Muscle of back (tissue), 11 donors: Measurements from ENCODE around the gene AMPH. TPM values are rescaled to one million over a fixed set of nuclear protein-coding genes. Genes with fewer than 3 reads are reported as not detected.
A peak's percentile ranks its signal among the peaks of the same experiment; 100 is the strongest.

Experiments used
- DNase-seq, 3 donors: peaks; one replicate each; pipeline versions ENCODE4 v3.0.0 to v3.0.0-alpha.2; 2013
- polyA plus RNA-seq, 10 donors: library from polyadenylated mRNA; unstranded; fragments of 120-200 nt; gene quantifications; one replicate each; pipeline ENCODE4 v1.2.1, GENCODE V29; 2013; ENCODE audit not compliant: insufficient read length in 10 of 10

Gene AMPH
- polyA plus RNA-seq, 10 donors: 6.0 to 13.7 (median 10.2) TPM

GRCh38 chr7:38546763-38547162 lies 84.4 kb downstream of the AMPH start:
- no peak for DNase-seq

- DNase-seq: no peak
Measured at GRCh38 chr7:38545977-38546376, 85.2 kb downstream of the AMPH start.

- peak in 1 of 3 donors; percentile 20 for DNase-seq
Measured at GRCh38 chr7:38542156-38542555, 89.0 kb downstream of the AMPH start.

DNA sequence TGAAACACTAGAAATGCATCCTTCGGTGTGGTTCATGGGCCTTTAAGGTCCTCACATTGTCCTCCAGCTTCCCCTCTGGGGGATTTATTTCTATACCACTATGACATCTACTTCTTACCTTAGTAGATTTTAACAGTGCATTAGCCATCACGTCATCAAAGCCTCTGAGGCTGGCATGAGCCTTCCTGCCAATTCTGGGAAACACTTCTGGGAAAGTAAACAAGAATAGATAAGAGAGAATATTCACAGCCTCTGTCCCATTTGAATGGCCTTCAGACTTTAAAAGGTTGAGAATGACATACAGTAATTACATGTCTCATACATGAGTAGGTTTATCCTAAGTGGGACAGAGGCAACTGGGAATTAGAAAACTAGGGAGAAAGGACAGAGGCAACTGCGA lies 89.7 kb downstream of the AMPH start:
- DNase-seq: no peak

- DNase-seq: no peak
Measured at GRCh38 chr7:38539477-38540081, 91.6 kb downstream of the AMPH start.

DNA sequence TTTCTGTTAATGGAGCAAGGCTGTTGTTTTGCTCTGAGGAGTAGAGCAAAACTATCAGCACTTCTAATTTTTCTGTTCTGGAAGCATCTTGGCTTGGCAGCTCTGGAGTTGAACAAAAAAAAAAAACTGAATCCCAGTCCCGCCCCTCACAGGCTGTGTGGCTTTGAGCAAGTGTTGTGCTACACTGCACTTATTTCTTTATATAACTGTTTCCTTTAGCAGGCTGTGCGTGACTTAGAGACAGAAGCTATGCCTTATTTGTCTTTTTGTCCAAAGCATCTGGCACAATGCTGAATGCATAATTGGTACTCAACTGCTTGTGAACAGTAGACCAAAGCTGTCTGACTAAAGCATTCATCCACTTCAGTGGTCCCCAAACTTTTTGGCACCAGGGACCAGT lies 96.1 kb downstream of the AMPH start:
- no peak for DNase-seq

DNA sequence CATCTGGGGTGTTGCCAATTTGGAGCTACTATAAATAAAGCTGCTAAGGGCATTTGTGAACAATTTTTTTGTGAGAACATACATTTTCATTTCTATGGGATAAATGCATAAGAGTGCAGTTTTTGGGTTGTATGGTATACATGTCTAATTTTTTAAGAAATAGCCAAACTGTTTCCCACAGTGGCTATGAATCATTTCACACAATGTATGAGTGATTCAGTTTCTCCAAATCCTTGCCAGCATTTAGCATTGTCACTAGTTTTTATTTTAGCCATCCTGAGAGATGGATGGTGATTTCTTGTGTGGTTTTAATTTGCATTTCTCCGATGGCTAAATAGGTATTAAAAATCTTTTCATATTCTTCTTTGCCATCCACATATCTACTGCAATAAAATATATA lies 105.3 kb downstream of the AMPH start:
- DNase-seq: no peak

DNA sequence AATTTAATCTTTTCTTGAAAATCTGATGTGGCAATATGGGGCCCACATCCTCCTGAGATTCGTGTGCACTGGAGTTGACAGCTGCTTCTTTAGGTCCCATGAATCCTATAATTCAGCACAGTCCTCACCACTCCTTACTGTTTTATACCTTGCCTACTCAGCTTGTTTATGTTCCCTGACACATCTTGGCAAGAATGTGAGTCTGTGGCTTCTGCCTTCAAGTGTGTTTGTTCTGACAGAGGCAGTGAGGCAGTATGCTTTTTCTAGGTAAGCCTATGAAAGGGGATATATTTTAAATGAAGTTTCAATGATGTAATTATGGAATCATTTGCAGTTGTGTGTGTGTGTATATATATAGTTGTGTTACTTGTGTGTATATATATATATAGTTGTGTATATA lies 106.4 kb downstream of the AMPH start:
- no peak for DNase-seq

DNA sequence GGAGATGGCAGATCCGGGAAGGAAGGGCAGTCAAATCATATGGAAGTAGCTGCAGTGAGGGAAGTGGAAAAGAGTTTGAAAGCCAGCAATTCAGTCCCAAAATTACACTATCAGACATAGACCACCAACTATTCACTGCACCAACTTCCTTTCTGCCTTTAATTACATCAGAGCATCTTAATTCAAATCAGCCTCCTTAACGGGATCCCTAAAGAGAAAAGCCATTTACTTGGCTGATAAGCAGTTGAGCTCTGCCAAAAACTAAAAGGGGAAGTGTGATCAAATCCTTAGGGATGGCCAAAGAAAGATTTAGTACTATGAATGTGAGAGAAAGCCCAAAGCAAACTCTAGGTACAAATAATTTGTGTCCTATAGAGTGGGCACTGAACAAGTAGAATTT lies 110.4 kb downstream of the AMPH start:
- DNase-seq: no peak

GRCh38 chr7:38518541-38518940 lies 112.6 kb downstream of the AMPH start:
- DNase-seq: peak in 1 of 3 donors; percentile 26

- DNase-seq: peak in 1 of 3 donors; percentile 24
Measured at GRCh38 chr7:38512704-38513103, 118.5 kb downstream of the AMPH start.

- no peak for DNase-seq
Measured at GRCh38 chr7:38512291-38512690, 118.9 kb downstream of the AMPH start.

GRCh38 chr7:38507384-38507783 lies 123.8 kb downstream of the AMPH start:
- peak; percentile 18 to 45 (median 36) for DNase-seq

DNA sequence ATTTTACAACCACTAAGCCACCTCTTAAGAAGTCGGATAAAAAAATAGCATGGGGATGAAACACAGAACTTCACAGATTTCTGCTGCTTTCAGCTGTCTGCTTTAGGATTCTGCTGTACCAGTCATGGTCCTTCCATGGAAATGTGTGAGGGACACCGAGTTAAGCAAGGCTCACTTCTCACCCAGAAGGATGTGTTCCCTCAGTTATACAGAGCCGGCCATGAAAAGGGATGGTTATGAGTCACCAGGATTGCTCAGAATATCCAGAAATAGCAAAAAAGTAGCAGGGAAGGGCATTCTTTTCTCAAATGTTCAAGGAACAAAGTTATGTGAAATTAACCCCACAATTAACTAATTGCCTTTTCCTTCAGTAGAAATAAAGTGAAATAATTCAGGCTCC lies 124.4 kb downstream of the AMPH start:
- peak in 1 of 3 donors; percentile 43 for DNase-seq

DNA sequence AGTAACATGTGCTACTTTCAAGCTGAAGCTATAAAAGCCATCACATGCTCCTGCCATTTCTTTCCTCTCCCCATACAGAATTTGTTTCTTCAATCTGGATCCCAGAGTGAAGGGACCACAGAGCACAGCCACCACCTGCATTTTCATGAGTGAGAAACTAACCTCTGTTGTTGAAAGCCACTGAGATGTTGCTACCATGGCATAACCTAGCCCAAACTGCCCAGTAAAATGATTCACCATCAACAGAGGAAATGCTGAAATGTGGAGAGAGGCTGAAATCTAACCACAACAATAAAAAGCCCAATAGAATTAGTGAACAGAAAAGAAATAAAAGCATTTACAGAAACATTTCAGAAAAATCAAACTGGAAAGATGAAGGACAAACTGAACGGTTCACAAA lies 125.2 kb downstream of the AMPH start:
- no peak for DNase-seq

DNA sequence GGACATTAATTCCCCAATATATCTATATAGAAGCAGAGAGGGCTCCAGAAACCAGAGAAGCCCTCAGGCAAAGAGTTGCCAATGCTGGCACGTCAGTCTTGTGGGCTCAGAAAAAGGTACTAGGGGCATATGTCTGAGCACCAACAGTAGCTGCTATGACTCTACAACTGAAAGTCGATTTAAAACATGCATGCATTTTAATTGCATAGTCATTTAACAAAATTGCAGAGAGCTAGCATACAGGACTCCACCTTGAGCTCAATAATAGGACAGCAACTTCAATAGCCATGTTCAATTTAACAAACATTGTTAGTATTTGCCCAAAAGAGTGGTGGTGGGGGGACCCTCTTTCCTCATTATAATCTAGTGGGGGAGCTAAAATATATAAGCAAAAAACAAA lies 126.5 kb downstream of the AMPH start:
- DNase-seq: no peak

- DNase-seq: no peak
Measured at GRCh38 chr7:38502848-38503247, 128.3 kb downstream of the AMPH start.

GRCh38 chr7:38502289-38502688 lies 128.9 kb downstream of the AMPH start:
- no peak for DNase-seq

GRCh38 chr7:38492010-38492409 lies 139.2 kb downstream of the AMPH start:
- DNase-seq: no peak

GRCh38 chr7:38482521-38482920 lies 148.7 kb downstream of the AMPH start:
- DNase-seq: no peak

GRCh38 chr7:38481401-38481800 lies 149.8 kb downstream of the AMPH start:
- peak; percentile 23 to 81 (median 44) for DNase-seq

DNA sequence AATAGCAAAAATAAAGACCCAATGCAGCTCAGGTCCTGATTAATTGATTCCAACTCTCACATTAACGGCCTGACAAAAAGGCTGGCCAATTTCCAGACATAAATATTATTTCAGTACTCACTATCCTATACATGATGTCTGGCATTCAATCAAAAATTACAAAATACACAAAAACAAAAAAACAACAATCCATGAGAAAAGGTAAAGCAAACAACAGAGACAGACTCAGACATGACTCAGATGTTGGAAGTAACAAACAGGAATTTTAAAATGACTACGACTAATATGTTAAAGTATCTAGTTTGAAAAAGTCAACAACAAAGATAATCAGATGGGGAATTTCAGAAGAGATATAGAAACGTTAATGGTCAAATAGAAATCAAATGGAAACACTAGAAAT lies 152.8 kb downstream of the AMPH start:
- no peak for DNase-seq

DNA sequence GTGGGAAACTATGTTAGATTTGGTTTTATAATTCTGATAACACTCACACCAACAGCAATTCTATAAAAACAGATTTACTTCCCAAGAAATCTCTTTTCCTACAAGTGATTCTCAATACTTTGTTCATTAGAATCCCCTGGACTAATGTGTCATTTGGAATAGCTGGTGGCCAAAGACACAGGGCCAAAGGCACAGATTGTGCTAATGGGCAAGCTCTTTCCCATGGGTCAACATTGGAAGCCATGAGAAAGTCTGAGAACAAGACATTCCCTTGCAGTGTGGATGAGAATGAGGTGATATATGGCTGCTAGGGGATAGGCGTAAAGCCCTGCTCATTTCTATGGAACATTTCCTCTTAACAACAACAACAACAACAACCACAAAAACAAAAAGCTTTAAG lies 153.8 kb downstream of the AMPH start:
- no peak for DNase-seq

DNA sequence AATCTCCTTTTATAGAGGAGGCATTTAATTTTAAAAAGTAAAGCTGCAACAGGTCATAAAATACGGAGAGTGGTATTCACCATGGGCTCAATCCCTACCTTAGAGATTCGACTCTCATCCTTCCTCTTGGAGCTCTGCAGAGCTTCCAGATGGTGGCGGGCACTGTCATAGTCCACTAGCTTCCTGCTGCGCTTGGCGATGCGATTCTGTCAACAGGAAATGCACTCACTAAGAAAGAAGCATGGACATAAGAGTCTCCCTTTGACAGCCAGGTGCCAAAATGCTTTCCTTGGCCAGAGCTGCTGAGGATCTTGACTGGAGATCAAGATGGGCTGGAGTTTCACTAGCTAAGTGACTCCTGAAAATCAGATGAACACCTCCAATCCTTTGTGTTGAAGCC lies 154.4 kb downstream of the AMPH start:
- no peak for DNase-seq

DNA sequence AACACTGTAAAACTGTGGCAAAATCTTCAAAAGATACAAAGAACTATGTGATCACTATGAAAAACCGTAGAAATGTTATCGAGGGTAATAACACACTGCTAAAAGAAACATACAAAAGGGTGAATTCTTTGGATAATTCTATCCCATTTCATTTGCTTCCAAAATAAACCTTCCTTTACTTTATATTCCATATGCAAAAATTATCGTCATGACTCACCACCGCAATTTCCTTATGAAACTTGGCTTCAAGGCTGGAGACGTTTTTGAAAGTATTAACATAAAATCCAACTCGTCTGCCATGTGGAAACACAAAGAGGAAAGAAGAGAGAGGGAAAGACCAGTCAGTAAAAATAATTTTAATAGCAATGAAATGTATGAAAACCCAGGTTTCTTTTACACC lies 165.2 kb downstream of the AMPH start:
- DNase-seq: peak in 1 of 3 donors; percentile 24
